ENCODE measurements around the gene DSP. TPM values are rescaled to one million over a fixed set of nuclear protein-coding genes. Genes with fewer than 3 reads are reported as not detected.

Gene DSP
- total RNA-seq, 1 experiment from 2014 or later, result 20.1 TPM

DNA sequence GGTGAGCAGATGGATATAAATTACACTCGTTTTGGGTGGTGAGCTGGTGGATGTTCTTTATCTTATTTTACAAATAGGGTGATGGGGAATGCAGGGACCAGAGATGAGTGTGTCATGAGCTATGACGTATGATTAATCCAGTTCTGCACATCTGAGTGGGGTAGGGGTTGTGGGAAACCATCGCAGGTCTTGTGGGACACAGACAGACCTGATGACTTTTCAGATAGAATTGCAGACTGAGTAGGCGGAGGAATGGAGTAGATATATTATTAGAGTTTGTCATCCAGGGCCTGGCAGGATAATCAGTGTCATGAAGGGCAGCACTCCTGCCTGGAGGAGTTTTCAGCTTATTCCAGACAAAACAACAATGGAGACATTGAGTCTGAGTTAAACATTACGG, 12.9 kb upstream of the DSP start:
- Histone ChIP-seq H3K9me3 (ENCODE audit: control insufficient read depth, insufficient read depth, low read depth, low read length) (no peaks in the 10 kb centered on the region), H3K4me1 (ENCODE audit: control insufficient read depth, insufficient read depth, low read length) (no peaks in the 10 kb centered on the region), H3K27me3 (ENCODE audit: control insufficient read depth, insufficient read depth, low read length) (peaks cover 6% of the 10 kb centered on the region; the same call in 1 of the 2 replicates), H3K27ac (ENCODE audit: low read length) (no peak overlapping the region), H3K4me3 (ENCODE audit: low read depth in 2 of 2, low read length in 2 of 2) (no peak overlapping the region), H3K36me3 (ENCODE audit: control insufficient read depth, insufficient read depth, low read length) (no peaks in the 10 kb centered on the region)
- DNase-seq (ENCODE audit: low read depth, low spot score), result no peak
- ChIA-PET POLR2A (no interaction called here), CTCF (no interaction called here)
- in situ Hi-C loops (cut with HindIII; ENCODE audit: low pct_unique_long_range_greater_than_20kb, low sequenced_read_pairs) (no loop called here), intact Hi-C loops (cut with micrococcal nuclease; ENCODE audit: unreplicated experiment) (no loop called here)
- BruUV-seq (replicated peaks), result no TSS peak
- no peak for TF ChIP-seq SIN3A (IDR thresholded peaks at IDR 0.05; ENCODE audit: borderline replicate concordance, insufficient read depth, low read depth, low read length)
- TF ChIP-seq POLR2AphosphoS5 (IDR thresholded peaks at IDR 0.05; ENCODE audit: low read depth, low read length), result no peak
- TF ChIP-seq, protein P1, sequence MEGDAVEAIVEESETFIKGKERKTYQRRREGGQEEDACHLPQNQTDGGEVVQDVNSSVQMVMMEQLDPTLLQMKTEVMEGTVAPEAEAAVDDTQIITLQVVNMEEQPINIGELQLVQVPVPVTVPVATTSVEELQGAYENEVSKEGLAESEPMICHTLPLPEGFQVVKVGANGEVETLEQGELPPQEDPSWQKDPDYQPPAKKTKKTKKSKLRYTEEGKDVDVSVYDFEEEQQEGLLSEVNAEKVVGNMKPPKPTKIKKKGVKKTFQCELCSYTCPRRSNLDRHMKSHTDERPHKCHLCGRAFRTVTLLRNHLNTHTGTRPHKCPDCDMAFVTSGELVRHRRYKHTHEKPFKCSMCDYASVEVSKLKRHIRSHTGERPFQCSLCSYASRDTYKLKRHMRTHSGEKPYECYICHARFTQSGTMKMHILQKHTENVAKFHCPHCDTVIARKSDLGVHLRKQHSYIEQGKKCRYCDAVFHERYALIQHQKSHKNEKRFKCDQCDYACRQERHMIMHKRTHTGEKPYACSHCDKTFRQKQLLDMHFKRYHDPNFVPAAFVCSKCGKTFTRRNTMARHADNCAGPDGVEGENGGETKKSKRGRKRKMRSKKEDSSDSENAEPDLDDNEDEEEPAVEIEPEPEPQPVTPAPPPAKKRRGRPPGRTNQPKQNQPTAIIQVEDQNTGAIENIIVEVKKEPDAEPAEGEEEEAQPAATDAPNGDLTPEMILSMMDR (IDR thresholded peaks at IDR 0.05), result no peak
- TF ChIP-seq TCF7L2 (IDR thresholded peaks at IDR 0.05; ENCODE audit: low read depth, low read length), result no peak
- TF ChIP-seq, protein P2, sequence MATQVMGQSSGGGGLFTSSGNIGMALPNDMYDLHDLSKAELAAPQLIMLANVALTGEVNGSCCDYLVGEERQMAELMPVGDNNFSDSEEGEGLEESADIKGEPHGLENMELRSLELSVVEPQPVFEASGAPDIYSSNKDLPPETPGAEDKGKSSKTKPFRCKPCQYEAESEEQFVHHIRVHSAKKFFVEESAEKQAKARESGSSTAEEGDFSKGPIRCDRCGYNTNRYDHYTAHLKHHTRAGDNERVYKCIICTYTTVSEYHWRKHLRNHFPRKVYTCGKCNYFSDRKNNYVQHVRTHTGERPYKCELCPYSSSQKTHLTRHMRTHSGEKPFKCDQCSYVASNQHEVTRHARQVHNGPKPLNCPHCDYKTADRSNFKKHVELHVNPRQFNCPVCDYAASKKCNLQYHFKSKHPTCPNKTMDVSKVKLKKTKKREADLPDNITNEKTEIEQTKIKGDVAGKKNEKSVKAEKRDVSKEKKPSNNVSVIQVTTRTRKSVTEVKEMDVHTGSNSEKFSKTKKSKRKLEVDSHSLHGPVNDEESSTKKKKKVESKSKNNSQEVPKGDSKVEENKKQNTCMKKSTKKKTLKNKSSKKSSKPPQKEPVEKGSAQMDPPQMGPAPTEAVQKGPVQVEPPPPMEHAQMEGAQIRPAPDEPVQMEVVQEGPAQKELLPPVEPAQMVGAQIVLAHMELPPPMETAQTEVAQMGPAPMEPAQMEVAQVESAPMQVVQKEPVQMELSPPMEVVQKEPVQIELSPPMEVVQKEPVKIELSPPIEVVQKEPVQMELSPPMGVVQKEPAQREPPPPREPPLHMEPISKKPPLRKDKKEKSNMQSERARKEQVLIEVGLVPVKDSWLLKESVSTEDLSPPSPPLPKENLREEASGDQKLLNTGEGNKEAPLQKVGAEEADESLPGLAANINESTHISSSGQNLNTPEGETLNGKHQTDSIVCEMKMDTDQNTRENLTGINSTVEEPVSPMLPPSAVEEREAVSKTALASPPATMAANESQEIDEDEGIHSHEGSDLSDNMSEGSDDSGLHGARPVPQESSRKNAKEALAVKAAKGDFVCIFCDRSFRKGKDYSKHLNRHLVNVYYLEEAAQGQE (IDR thresholded peaks at IDR 0.05; ENCODE audit: insufficient read depth in 1 of 2, low read depth in 2 of 2, low read length in 1 of 2), result no peak
- ATAC-seq, result no peak

DNA sequence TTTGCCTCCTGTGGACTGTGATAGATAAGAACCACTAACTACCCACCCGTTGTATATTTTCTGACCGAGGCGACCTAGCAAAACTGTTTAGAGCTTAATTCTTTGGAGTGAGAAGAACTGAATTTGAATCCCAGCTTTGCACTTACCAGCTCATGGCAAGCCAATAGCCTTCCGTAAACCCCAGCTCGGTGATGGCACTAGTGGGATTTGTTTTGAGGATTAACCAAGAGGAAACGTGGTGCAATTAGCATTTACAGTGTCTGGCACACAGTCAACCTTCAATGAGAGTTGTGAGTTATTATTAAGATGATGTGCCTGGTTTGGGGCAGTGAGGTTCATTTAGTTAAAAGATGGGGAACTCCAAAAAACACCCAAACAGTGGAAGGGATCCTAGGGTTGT, 12.3 kb upstream of the DSP start:
- TF ChIP-seq, protein P2 (IDR thresholded peaks at IDR 0.05; ENCODE audit: insufficient read depth in 1 of 2, low read depth in 2 of 2, low read length in 1 of 2), result no peak
- TF ChIP-seq, protein P1 (IDR thresholded peaks at IDR 0.05), result no peak
- TF ChIP-seq POLR2AphosphoS5 (IDR thresholded peaks at IDR 0.05; ENCODE audit: low read depth, low read length) (no peak), SIN3A (IDR thresholded peaks at IDR 0.05; ENCODE audit: borderline replicate concordance, insufficient read depth, low read depth, low read length) (no peak)
- CTCF ChIA-PET, result no interaction called here
- no peaks in the 10 kb centered on the region for H3K36me3 ChIP-seq (ENCODE audit: control insufficient read depth, insufficient read depth, low read length)
- in situ Hi-C loops (cut with HindIII; ENCODE audit: low pct_unique_long_range_greater_than_20kb, low sequenced_read_pairs) (no loop called here), intact Hi-C loops (cut with micrococcal nuclease; ENCODE audit: unreplicated experiment) (no loop called here)
- POLR2A ChIA-PET, result no interaction called here
- peaks cover 6% of the 10 kb centered on the region; the same call in 1 of the 2 replicates for H3K27me3 ChIP-seq (ENCODE audit: control insufficient read depth, insufficient read depth, low read length)
- H3K4me1 ChIP-seq (ENCODE audit: control insufficient read depth, insufficient read depth, low read length), result no peaks in the 10 kb centered on the region
- no peak overlapping the region for H3K4me3 ChIP-seq (ENCODE audit: low read depth in 2 of 2, low read length in 2 of 2)
- no peak for DNase-seq (ENCODE audit: low read depth, low spot score)
- no peak for ATAC-seq
- no peaks in the 10 kb centered on the region for H3K9me3 ChIP-seq (ENCODE audit: control insufficient read depth, insufficient read depth, low read depth, low read length)
- H3K27ac ChIP-seq (ENCODE audit: low read length), result no peak overlapping the region
- BruUV-seq (replicated peaks), result no TSS peak

Measured in Panc1 (cell line).